ENCODE results near the gene CCDC7.

CCDC7 gene

GRCh38 chr10:32923849-32924248 lies 477.9 kb downstream of the CCDC7 start:
- FAIRE-seq, result no peak
- no peak for DNase-seq (ENCODE audit: low spot score)
